Mucosa of descending colon (tissue), 3 donors: ENCODE results near the gene AFDN. TPM values are rescaled to one million over a fixed set of nuclear protein-coding genes. Genes with fewer than 3 reads are reported as not detected.
A peak's percentile ranks its signal among the peaks of the same experiment; 100 is the strongest.

Source experiments
- ATAC-seq: fragments of 200-7000 bp; cut with Tn5 transposase; one replicate; pipeline ENCODE4 v1.9.1; 2020; ENCODE audit warnings: mild to moderate bottlenecking, moderate library complexity
- DNase-seq, 3 donors: peaks; one replicate each; pipeline ENCODE4 v3.0.0-alpha.2; 2020
- H3K36me3 ChIP-seq: fragments of 200-600 bp; one replicate; pipeline ENCODE4 v1.8.0; 2021; ENCODE audit warnings: low read depth, mild to moderate bottlenecking
- H3K4me1 ChIP-seq: fragments of 200-600 bp; one replicate; pipeline ENCODE4 v1.8.0; 2021; ENCODE audit warnings: low read depth, mild to moderate bottlenecking
- H3K4me3 ChIP-seq: fragments of 200-600 bp; one replicate; pipeline ENCODE4 v1.8.0; 2021; ENCODE audit warnings: mild to moderate bottlenecking
- H3K9me3 ChIP-seq: fragments of 200-600 bp; one replicate; pipeline ENCODE4 v1.8.0; 2021; ENCODE audit warnings: mild to moderate bottlenecking
- CTCF ChIP-seq: fragments of 200-600 bp; IDR thresholded peaks from one replicate; pipeline ENCODE4 v1.8.0; 2022; ENCODE audit warnings: antibody characterized with exemption, mild to moderate bottlenecking
- intact Hi-C, 2 donors: fragments of 100-400 bp; cut with DNase I in 1 of 2; cut with micrococcal nuclease in 1 of 2; formaldehyde crosslinking; loops; one replicate each; pipeline versions ENCODE4 v1.11.0 to v1.11.1; 2022; cut with DNase I, micrococcal nuclease
- total RNA-seq, 3 donors: library from RNA; stranded (reverse); fragmentation: NEBNext Ultra II Directional in 2 of 3; extraction: Animal tissue kit (Norgen Biotek cat#: 25700) in 2 of 3; gene quantifications; one replicate each; pipeline versions ENCODE4 v1.2.1 to v1.2.4, GENCODE V29; 2021 to 2023
- donor health status: DM: no; HTN: no; CAD: no; lungs with moderate emphysema.
- donor health status: DM: no; HTN: no; CAD: no.
- donor health status: DM: no; HTN: yes; CAD: no.

Gene AFDN
- total RNA-seq, 3 donors from 2014 or later = 168 to 231 (median 208) TPM

GRCh38 chr6:167870321-167870720 is 43.6 kb downstream of the AFDN start:
- no peak overlapping the region for H3K4me3 ChIP-seq
- TF ChIP-seq CTCF = no peak
- ATAC-seq (no peak), DNase-seq (peak in 2 of 3 donors; percentile 28 to 82)
- H3K4me1 ChIP-seq = no peaks in the 10 kb centered on the region
- no peaks in the 10 kb centered on the region for H3K9me3 ChIP-seq
- H3K36me3 ChIP-seq = peaks cover 5% of the 10 kb centered on the region
- intact Hi-C loops = no loop called here

- Histone ChIP-seq H3K4me1 (no peaks in the 10 kb centered on the region), H3K4me3 (no peak overlapping the region), H3K36me3 (no peaks in the 10 kb centered on the region), H3K9me3 (no peaks in the 10 kb centered on the region)
- intact Hi-C loops = no loop called here
- DNase-seq = no peak
- TF ChIP-seq CTCF = no peak
- no peak for ATAC-seq
Observed at GRCh38 chr6:167872538-167873210, 46.0 kb downstream of the AFDN start.

GRCh38 chr6:167877994-167878779 is 51.5 kb downstream of the AFDN start:
- Histone ChIP-seq H3K4me3 (no peak overlapping the region), H3K36me3 (no peaks in the 10 kb centered on the region), H3K4me1 (no peaks in the 10 kb centered on the region), H3K9me3 (no peaks in the 10 kb centered on the region)
- DNase-seq (no peak), ATAC-seq (no peak)
- TF ChIP-seq CTCF = no peak
- intact Hi-C loops = no loop called here

- Histone ChIP-seq H3K4me3 (no peak overlapping the region), H3K4me1 (no peaks in the 10 kb centered on the region), H3K9me3 (no peaks in the 10 kb centered on the region), H3K36me3 (no peaks in the 10 kb centered on the region)
- DNase-seq = no peak
- no peak for TF ChIP-seq CTCF
- intact Hi-C loops = no loop called here
- no peak for ATAC-seq
Observed at GRCh38 chr6:167879612-167880011, 52.9 kb downstream of the AFDN start.

- ATAC-seq = no peak
- no peaks in the 10 kb centered on the region for H3K9me3 ChIP-seq
- TF ChIP-seq CTCF = no peak
- H3K4me3 ChIP-seq = no peak overlapping the region
- H3K36me3 ChIP-seq = no peaks in the 10 kb centered on the region
- intact Hi-C loops = no loop called here
- no peak for DNase-seq
- H3K4me1 ChIP-seq = no peaks in the 10 kb centered on the region
Observed at GRCh38 chr6:167881327-167881726, 54.6 kb downstream of the AFDN start.
